A549 (cell line): ENCODE results near the gene ADAM19. TPM values are rescaled to one million over a fixed set of nuclear protein-coding genes. Genes with fewer than 3 reads are reported as not detected.

Experiments used
- ATAC-seq, 2 experiments: fragments of 200-7000 bp in 1 of 2; fragments of >200 bp in 1 of 2; cut with Nextera tagmentation in 1 of 2; cut with Tn5 transposase in 1 of 2; 3 replicates each; pipeline versions ENCODE4 v1.8.0 to v1.9.1; 2018 to 2020; ENCODE audit warnings: mild to moderate bottlenecking in 1 of 2, moderate library complexity in 1 of 2
- CTCF ChIA-PET: fragments of 300-600 bp; sonication (Branson Sonifier 250); formaldehyde crosslinking; extraction: SDS; loops from one replicate; lab custom pipeline; 2021; ENCODE audit warnings: antibody characterized with exemption, inconsistent platforms; lab: Yijun Ruan, JAX
- POLR2A ChIA-PET: fragments of 350-600 bp; formaldehyde crosslinking; extraction: SDS; loops from one replicate; lab custom pipeline; 2021; ENCODE audit warnings: antibody characterized with exemption, inconsistent platforms; lab: Yijun Ruan, JAX
- DNase-seq, 2 experiments: peaks; one replicate each; pipeline versions ENCODE4 v3.0.0 to v3.0.0-alpha.2; 2011 to 2016; ENCODE audit warnings: low read depth in 1 of 2, low spot score in 1 of 2
- FAIRE-seq: peaks from 2 replicates; lab custom pipeline; 2011; peaks lifted over from hg19 to GRCh38; lab: Jason Lieb, UNC
- H3K27ac ChIP-seq, 2 experiments: fragments of >200 bp; sonication (Bioruptor Twin); formaldehyde crosslinking; 3 replicates each; pipeline ENCODE4 v1.5.1; 2016 to 2017
- H3K4me1 ChIP-seq: fragments of >200 bp; sonication (Bioruptor Twin); formaldehyde crosslinking; 3 replicates; pipeline ENCODE4 v1.6.1; 2016
- H3K4me2 ChIP-seq: fragments of >200 bp; sonication (Bioruptor Twin); formaldehyde crosslinking; 3 replicates; pipeline ENCODE4 v1.6.1; 2016
- H3K4me3 ChIP-seq: fragments of >200 bp; sonication (Bioruptor Twin); formaldehyde crosslinking; 3 replicates; pipeline ENCODE4 v1.5.1; 2016
- H3K9me3 ChIP-seq: fragments of >200 bp; sonication (Bioruptor Twin); formaldehyde crosslinking; 3 replicates; pipeline ENCODE4 v1.6.1; 2016
- BCL3 ChIP-seq: fragments of >200 bp; sonication (Bioruptor Twin); formaldehyde crosslinking; IDR thresholded peaks from 3 replicates; pipeline ENCODE4 v1.6.1; 2016
- EHF ChIP-seq: fragments of 250-450 bp; sonication (Bioruptor Pico); IDR thresholded peaks from 2 replicates; pipeline ENCODE4 v1.5.0; 2020; ENCODE audit warnings: mild to moderate bottlenecking
- EHMT2 ChIP-seq: fragments of 200-600 bp; sonication (generic); IDR thresholded peaks from 2 replicates; pipeline ENCODE4 v1.6.1; 2016; ENCODE audit warnings: antibody characterized with exemption, low read depth, mild to moderate bottlenecking, moderate library complexity
- EP300 ChIP-seq, 2 experiments: fragments of >200 bp; sonication (Bioruptor Twin); formaldehyde crosslinking; IDR thresholded peaks; 2 replicates in 1 of 2; 3 replicates in 1 of 2; pipeline ENCODE4 v1.6.1; 2016 to 2017
- FOSL2 ChIP-seq, 2 experiments: fragments of 450-650 bp in 1 of 2; fragments of >200 bp in 1 of 2; sonication (Bioruptor Twin) in 1 of 2; formaldehyde crosslinking; IDR thresholded peaks; 2 replicates each; pipeline versions ENCODE4 v1.5.0 to v1.6.1; 2016 to 2020; ENCODE audit warnings: mild to moderate bottlenecking in 1 of 2, moderate library complexity in 1 of 2
- FOXS1 ChIP-seq: fragments of 250-450 bp; sonication (Bioruptor Pico); IDR thresholded peaks from 2 replicates; pipeline ENCODE4 v1.5.0; 2020; ENCODE audit warnings: mild to moderate bottlenecking, moderate library complexity
- HDAC2 ChIP-seq: fragments of 200-600 bp; sonication (generic); IDR thresholded peaks from 2 replicates; pipeline ENCODE4 v1.6.1; 2016
- HES2 ChIP-seq: fragments of >200 bp; sonication (Bioruptor Twin); formaldehyde crosslinking; IDR thresholded peaks from 2 replicates; pipeline ENCODE4 v1.6.1; 2016
- HMGXB4 ChIP-seq: fragments of 250-450 bp; sonication (Bioruptor Pico); IDR thresholded peaks from 2 replicates; pipeline ENCODE4 v1.5.0; 2021; ENCODE audit warnings: mild to moderate bottlenecking, moderate library complexity, borderline replicate concordance
- HOXA7 ChIP-seq: fragments of 250-450 bp; sonication (Bioruptor Pico); IDR thresholded peaks from 2 replicates; pipeline ENCODE4 v1.5.0; 2020; ENCODE audit warnings: mild to moderate bottlenecking, moderate library complexity
- HOXB13 ChIP-seq: fragments of 250-450 bp; sonication (Bioruptor Pico); IDR thresholded peaks from 2 replicates; pipeline ENCODE4 v1.5.0; 2020; ENCODE audit warnings: low read depth, mild to moderate bottlenecking, moderate library complexity
- HOXB5 ChIP-seq: fragments of 250-450 bp; sonication (Bioruptor Pico); IDR thresholded peaks from 2 replicates; pipeline ENCODE4 v1.5.0; 2020; ENCODE audit warnings: mild to moderate bottlenecking, moderate library complexity
- JUN ChIP-seq, 2 experiments: fragments of >200 bp; sonication (Bioruptor Twin); formaldehyde crosslinking; IDR thresholded peaks; 2 replicates in 1 of 2; 3 replicates in 1 of 2; pipeline ENCODE4 v1.6.1; 2016 to 2017
- KDM1A ChIP-seq: fragments of 200-600 bp; sonication (generic); IDR thresholded peaks from 2 replicates; pipeline ENCODE4 v1.6.1; 2016; ENCODE audit warnings: low read depth, mild to moderate bottlenecking
- KDM5A ChIP-seq: fragments of 200-600 bp; sonication (generic); IDR thresholded peaks from 2 replicates; pipeline ENCODE4 v1.6.1; 2016; ENCODE audit warnings: antibody characterized with exemption, mild to moderate bottlenecking
- MAFK ChIP-seq: fragments of 450-650 bp; IDR thresholded peaks from 2 replicates; pipeline ENCODE4 v1.6.1; 2014; ENCODE audit not compliant: partially characterized antibody
- MAX ChIP-seq: IDR thresholded peaks from 2 replicates; pipeline ENCODE4 v1.6.1; 2012
- MYC ChIP-seq: IDR thresholded peaks from 2 replicates; pipeline ENCODE4 v1.6.1; 2012; ENCODE audit warnings: mild to moderate bottlenecking, inconsistent platforms, low read length, improper control_type of control experiment, borderline replicate concordance
- PHF8 ChIP-seq: fragments of 200-600 bp; sonication (generic); IDR thresholded peaks from 2 replicates; pipeline ENCODE4 v1.6.1; 2016; ENCODE audit warnings: low read depth, mild to moderate bottlenecking, antibody characterized with exemption, moderate library complexity, borderline replicate concordance
- RARB ChIP-seq: fragments of 250-450 bp; sonication (Bioruptor Pico); IDR thresholded peaks from 2 replicates; pipeline ENCODE4 v1.8.0; 2021; ENCODE audit warnings: mild to moderate bottlenecking, moderate library complexity
- RFX5 ChIP-seq: fragments of 450-650 bp; IDR thresholded peaks from 2 replicates; pipeline ENCODE4 v1.7.1; 2014; ENCODE audit warnings: antibody characterized with exemption, mild to moderate bottlenecking, moderate library complexity
- SMC3 ChIP-seq: fragments of >200 bp; sonication (Bioruptor Twin); formaldehyde crosslinking; IDR thresholded peaks from 3 replicates; pipeline ENCODE4 v1.6.1; 2018; ENCODE audit warnings: inconsistent platforms
- SREBF2 ChIP-seq: fragments of 450-650 bp; IDR thresholded peaks from 2 replicates; pipeline ENCODE4 v1.6.1; 2014; ENCODE audit warnings: mild to moderate bottlenecking, moderate library complexity
- ZNF302 ChIP-seq: fragments of 250-450 bp; sonication (Bioruptor Pico); IDR thresholded peaks from 2 replicates; pipeline ENCODE4 v1.9.0; 2021; ENCODE audit warnings: inconsistent platforms, mild to moderate bottlenecking, moderate library complexity
- ZSCAN20 ChIP-seq: fragments of 250-450 bp; sonication (Bioruptor Pico); IDR thresholded peaks from 2 replicates; pipeline ENCODE4 v1.8.0; 2022; ENCODE audit warnings: mild to moderate bottlenecking, moderate library complexity
- WGBS: methylation state at CpG from one replicate; pipeline ENCODE4 v1.1.6; 2017; ENCODE audit errors: missing lambda C conversion rate; 5-methylcytosine and 5-hydroxymethylcytosine counted together
- polyA plus RNA-seq, 4 experiments: library from polyadenylated mRNA; depleted of rRNA in 3 of 4; stranded (reverse); fragments of >200 nt; fragmentation: RNase III in 1 of 4; extraction: RNeasy Plus Mini Kit Qiagen cat#74134 plus additional on column Dnase treatment in 1 of 4; gene quantifications; 2 replicates in 3 of 4; 3 replicates in 1 of 4; pipeline ENCODE4 v1.2.3, GENCODE V29; 2011 to 2017

The ADAM19 gene
- polyA plus RNA-seq, 2 of the 4 experiments (the other 2 are of a cell fraction) = 7.7 to 15.2 TPM

GRCh38 chr5:157511651-157512644 lies 63.6 kb downstream of the ADAM19 start (continued):
- TF ChIP-seq PHF8 (no peak), RFX5 (no peak), HOXB5 (CRISPR knock-in tag) (no peak), MYC (no peak), RARB (CRISPR knock-in tag) (no peak), SMC3 (no peak), HOXA7 (CRISPR knock-in tag) (no peak), JUN (IDR thresholded peaks at IDR 0.05) (0 out of 5 replicates have a peak, but pooled peaks of 1 of the 2 experiments have one; percentile 18), MAFK (peak; percentile 93), BCL3 (no peak), HES2 (no peak), ZSCAN20 (no peak), FOSL2 (IDR thresholded peaks at IDR 0.05) (no peak), FOSL2 (CRISPR knock-in tag; IDR thresholded peaks at IDR 0.05) (peak; percentile 37; the same call in 1 of the 2 replicates), EHF (no peak), EP300 (IDR thresholded peaks at IDR 0.05) (no peak), FOXS1 (no peak), ZNF302 (CRISPR knock-in tag) (no peak), KDM1A (no peak), HOXB13 (CRISPR knock-in tag) (no peak), EHMT2 (no peak), KDM5A (no peak), HDAC2 (no peak), HMGXB4 (CRISPR knock-in tag) (no peak), MAX (peak; percentile 42; the same call in 1 of the 2 replicates), SREBF2 (no peak)

GRCh38 chr5:157510682-157511081 lies 64.9 kb downstream of the ADAM19 start:
- Histone ChIP-seq H3K4me2 (no peak overlapping the region; the same call in 2 of the 3 replicates), H3K27ac (peak overlapping the region; percentile 64 to 82; a peak in 5 of 6 replicates), H3K4me1 (peaks cover 25% of the 10 kb centered on the region), H3K9me3 (no peaks in the 10 kb centered on the region)
- POLR2A ChIA-PET = no interaction called here
- ATAC-seq = no peak
- no peak for DNase-seq
- WGBS = 88% methylated on average over 5 of the region's 5 CpGs
- TF ChIP-seq MAFK = peak; percentile 55
- TF ChIP-seq HDAC2 = no peak
- TF ChIP-seq, all 56 proteins: peak for 1
- CTCF ChIA-PET = interaction anchor here (0.8 to 2.3 kb wide), 5 partner anchors 33 to 208 kb away, joined by 3 to 6 read pairs (median 3); no protein-coding TSS in a partner anchor
- no peak for FAIRE-seq
- no peak overlapping the region for H3K4me3 ChIP-seq
